ENCODE measurements around the gene ZNF529. TPM values are rescaled to one million over a fixed set of nuclear protein-coding genes. Genes with fewer than 3 reads are reported as not detected.

ZNF529 gene
- total and polyA plus RNA-seq, 2 of the 13 experiments (the other 11 are each of a cell fraction or from before 2014, with no cell fraction given): 9.3 to 10.6 TPM

- no peak for TF ChIP-seq ZNF10 (CRISPR knock-in tag; IDR thresholded peaks at IDR 0.05; ENCODE audit: borderline replicate concordance, low read depth)
- no peak for TF ChIP-seq ZNF235 (CRISPR knock-in tag; IDR thresholded peaks at IDR 0.05; ENCODE audit: borderline replicate concordance)
- peak; percentile 84 for TF ChIP-seq TBX2 (CRISPR knock-in tag; IDR thresholded peaks at IDR 0.05; ENCODE audit: borderline replicate concordance)
- 0 out of 2 replicates have a peak, but pooled peaks have one; percentile 58 for TF ChIP-seq KLF15 (CRISPR knock-in tag; IDR thresholded peaks at IDR 0.05; ENCODE audit: borderline replicate concordance)
- no peak for TF ChIP-seq ZNF879 (CRISPR knock-in tag; IDR thresholded peaks at IDR 0.05)
- peak; percentile 68; the same call in 1 of the 2 replicates for TF ChIP-seq TOE1 (CRISPR knock-in tag; IDR thresholded peaks at IDR 0.05)
- TF ChIP-seq CREBL2 (CRISPR knock-in tag; IDR thresholded peaks at IDR 0.05; ENCODE audit: borderline replicate concordance): 0 out of 2 replicates have a peak, but pooled peaks have one; percentile 74
- TF ChIP-seq ZBTB20 (CRISPR knock-in tag; IDR thresholded peaks at IDR 0.05; ENCODE audit: borderline replicate concordance, low read depth): peak; percentile 59; the same call in 1 of the 2 replicates
- no peak; the same call in 1 of the 2 replicates for TF ChIP-seq ZNF704 (CRISPR knock-in tag; IDR thresholded peaks at IDR 0.05; ENCODE audit: borderline replicate concordance)
- TF ChIP-seq SRSF4 (IDR thresholded peaks at IDR 0.05; ENCODE audit: low read depth, low read length, poor library complexity, severe bottlenecking): no peak
- TF ChIP-seq TFDP1 (CRISPR knock-in tag; IDR thresholded peaks at IDR 0.05; ENCODE audit: borderline replicate concordance): peak; percentile 67; the same call in 1 of the 2 replicates
- TF ChIP-seq, protein P1, sequence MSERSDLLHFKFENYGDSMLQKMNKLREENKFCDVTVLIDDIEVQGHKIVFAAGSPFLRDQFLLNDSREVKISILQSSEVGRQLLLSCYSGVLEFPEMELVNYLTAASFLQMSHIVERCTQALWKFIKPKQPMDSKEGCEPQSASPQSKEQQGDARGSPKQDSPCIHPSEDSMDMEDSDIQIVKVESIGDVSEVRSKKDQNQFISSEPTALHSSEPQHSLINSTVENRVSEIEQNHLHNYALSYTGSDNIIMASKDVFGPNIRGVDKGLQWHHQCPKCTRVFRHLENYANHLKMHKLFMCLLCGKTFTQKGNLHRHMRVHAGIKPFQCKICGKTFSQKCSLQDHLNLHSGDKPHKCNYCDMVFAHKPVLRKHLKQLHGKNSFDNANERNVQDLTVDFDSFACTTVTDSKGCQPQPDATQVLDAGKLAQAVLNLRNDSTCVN (CRISPR knock-in tag; IDR thresholded peaks at IDR 0.05; ENCODE audit: borderline replicate concordance): no peak
- TF ChIP-seq ZNF225 (CRISPR knock-in tag; IDR thresholded peaks at IDR 0.05): 0 out of 2 replicates have a peak, but pooled peaks have one; percentile 17
- TF ChIP-seq PHF21A (CRISPR knock-in tag; IDR thresholded peaks at IDR 0.05): peak; percentile 85
- TF ChIP-seq HNRNPLL (IDR thresholded peaks at IDR 0.05; ENCODE audit: low read depth, low read length, poor library complexity, severe bottlenecking): peak; percentile 79
- peak; percentile 57; the same call in 1 of the 2 replicates for TF ChIP-seq SAFB2 (CRISPR knock-in tag; IDR thresholded peaks at IDR 0.05; ENCODE audit: borderline replicate concordance, low read depth)
- TF ChIP-seq TMF1 (CRISPR knock-in tag; IDR thresholded peaks at IDR 0.05; ENCODE audit: low read depth): no peak; the same call in 1 of the 2 replicates
- TF ChIP-seq, protein P2, sequence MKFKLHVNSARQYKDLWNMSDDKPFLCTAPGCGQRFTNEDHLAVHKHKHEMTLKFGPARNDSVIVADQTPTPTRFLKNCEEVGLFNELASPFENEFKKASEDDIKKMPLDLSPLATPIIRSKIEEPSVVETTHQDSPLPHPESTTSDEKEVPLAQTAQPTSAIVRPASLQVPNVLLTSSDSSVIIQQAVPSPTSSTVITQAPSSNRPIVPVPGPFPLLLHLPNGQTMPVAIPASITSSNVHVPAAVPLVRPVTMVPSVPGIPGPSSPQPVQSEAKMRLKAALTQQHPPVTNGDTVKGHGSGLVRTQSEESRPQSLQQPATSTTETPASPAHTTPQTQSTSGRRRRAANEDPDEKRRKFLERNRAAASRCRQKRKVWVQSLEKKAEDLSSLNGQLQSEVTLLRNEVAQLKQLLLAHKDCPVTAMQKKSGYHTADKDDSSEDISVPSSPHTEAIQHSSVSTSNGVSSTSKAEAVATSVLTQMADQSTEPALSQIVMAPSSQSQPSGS (CRISPR knock-in tag; IDR thresholded peaks at IDR 0.05): peak; percentile 75
- no peak for TF ChIP-seq ZNF746 (CRISPR knock-in tag; IDR thresholded peaks at IDR 0.05)
- TF ChIP-seq ZNF343 (CRISPR knock-in tag; IDR thresholded peaks at IDR 0.05): no peak
- no peak for TF ChIP-seq ZNF773 (CRISPR knock-in tag; IDR thresholded peaks at IDR 0.05; ENCODE audit: borderline replicate concordance)
- peak; percentile 29; the same call in 1 of the 2 replicates for TF ChIP-seq RXRB (CRISPR knock-in tag; IDR thresholded peaks at IDR 0.05; ENCODE audit: borderline replicate concordance)
- TF ChIP-seq ZNF501 (CRISPR knock-in tag; IDR thresholded peaks at IDR 0.05): peak; percentile 89
Measured at GRCh38 chr19:36573020-36573894, at the start of gene ZNF529 (continued).

Measured in HepG2 (cell line).